PC-9 (cell line): Measurements from ENCODE around the gene ACTRT3.

Experiments used
- CTCF ChIP-seq: fragments of 200-600 bp; sonication (generic); conservative IDR thresholded peaks from 2 replicates; pipeline ENCODE4 v1.6.1; 2017; ENCODE audit warnings: mixed run types, antibody characterized with exemption, mild to moderate bottlenecking, moderate library complexity
- EZH2 ChIP-seq: fragments of 200-600 bp; sonication (generic); IDR thresholded peaks from 2 replicates; pipeline ENCODE4 v1.8.0; 2017; ENCODE audit warnings: antibody characterized with exemption, low read depth

DNA sequence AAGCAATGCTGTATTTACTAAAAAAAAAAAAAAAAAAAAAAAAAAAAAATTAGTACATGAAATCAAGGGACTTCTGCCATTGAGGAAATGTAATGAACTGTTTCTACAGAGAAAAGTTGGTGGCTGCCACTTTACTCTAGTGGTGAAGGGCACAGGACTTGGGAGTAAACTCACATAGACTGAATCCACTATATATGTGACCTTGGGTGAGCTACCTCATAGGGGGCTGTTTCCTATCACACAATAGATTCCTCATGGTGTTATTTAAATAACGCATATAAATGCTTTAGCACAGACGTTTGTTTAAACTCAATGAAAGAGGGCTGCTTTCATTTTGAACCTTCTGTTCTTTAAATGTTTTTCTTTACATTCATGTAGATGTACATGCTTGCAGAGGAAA, 30.3 kb downstream of the ACTRT3 start:
- TF ChIP-seq CTCF: no peak
- no peak for TF ChIP-seq EZH2
